ENCODE measurements around the gene ATXN1. TPM values are rescaled to one million over a fixed set of nuclear protein-coding genes. Genes with fewer than 3 reads are reported as not detected.

Gene ATXN1
- total and polyA plus RNA-seq, 2 of the 8 experiments (the other 6 are each of a cell fraction or from before 2014, with no cell fraction given), result 1.6 to 4.0 TPM

GRCh38 chr6:16754876-16755275, 6.4 kb downstream of the ATXN1 start:
- Histone ChIP-seq H4K5ac (ENCODE audit: insufficient read length, low read depth, low read length) (no peak overlapping the region), H3K9me3 (ENCODE audit: insufficient read depth in 2 of 2, low read depth in 1 of 2, low read length in 1 of 2) (no peaks in the 10 kb centered on the region), H2BK12ac (ENCODE audit: low read depth, low read length) (no peak overlapping the region), H3K36me3 (ENCODE audit: control insufficient read depth in 2 of 4, insufficient read depth in 4 of 4, low read length in 3 of 4) (no peaks in the 10 kb centered on the region), H2BK20ac (ENCODE audit: low read length) (no peak overlapping the region), H2BK15ac (ENCODE audit: low read length) (no peak overlapping the region), H2BK5ac (ENCODE audit: low read depth, low read length) (no peak overlapping the region), H3K9ac (replicated peaks in 1 of 4; ENCODE audit: extremely low read depth in 1 of 4, low read depth in 3 of 4, low read length in 3 of 4) (no peak overlapping the region), H4K8ac (ENCODE audit: extremely low read depth, insufficient read depth, low read length) (no peak overlapping the region), H3K4me2 (ENCODE audit: insufficient read depth in 1 of 2, low read depth in 2 of 2, low read length in 2 of 2) (no peak overlapping the region), H3K23ac (ENCODE audit: insufficient read length) (no peak overlapping the region), H3K79me1 (ENCODE audit: low read depth, low read length) (no peaks in the 10 kb centered on the region), H3K79me2 (ENCODE audit: control insufficient read depth in 1 of 2, insufficient read depth in 2 of 2, low read length in 2 of 2) (no peaks in the 10 kb centered on the region), H3K4me1 (replicated peaks in 1 of 4; ENCODE audit: control insufficient read depth in 3 of 4, insufficient read depth in 4 of 4, low read length in 3 of 4) (peaks cover 7 to 15% (median 10%) of the 10 kb centered on the region in 4 experiments; a peak in 6 of 7 replicates), H3K14ac (ENCODE audit: insufficient read length) (no peak overlapping the region), H2BK120ac (replicated peaks; ENCODE audit: low read depth, low read length) (no peak overlapping the region), H2AK5ac (ENCODE audit: low read depth, low read length) (no peak overlapping the region), H3K18ac (ENCODE audit: extremely low read depth, low read length) (no peak overlapping the region), H4K20me1 (replicated peaks in 1 of 2; ENCODE audit: control insufficient read depth in 1 of 2, insufficient read depth in 2 of 2, low read length in 2 of 2) (no peaks in the 10 kb centered on the region), H4K91ac (replicated peaks; ENCODE audit: insufficient read length, low read length) (no peak overlapping the region), H3K23me2 (ENCODE audit: low read depth, low read length) (no peaks in the 10 kb centered on the region; the same call in 1 of the 2 replicates), H3K27ac (ENCODE audit: low read depth, low read length) (no peak overlapping the region), H3K4ac (replicated peaks; ENCODE audit: insufficient read length, low read depth, low read length) (no peak overlapping the region), H3K56ac (replicated peaks; ENCODE audit: insufficient read length, low read depth, low read length) (no peak overlapping the region), H3K27me3 (replicated peaks in 1 of 4; ENCODE audit: control insufficient read depth in 3 of 4, extremely low read depth in 1 of 4, insufficient read depth in 3 of 4, low read length in 3 of 4) (peaks cover 1 to 12% (median 8%) of the 10 kb centered on the region in 4 experiments; a peak in 6 of 7 replicates), H2AFZ (ENCODE audit: low read length) (no peak overlapping the region), H3K4me3 (ENCODE audit: extremely low read depth in 1 of 4, insufficient read depth in 2 of 4, low read depth in 3 of 4, low read length in 4 of 4) (no peak overlapping the region)
- CTCF ChIA-PET (ENCODE audit: partially characterized antibody), result interaction anchor here (1.0 to 1.6 kb wide), 4 partner anchors 9 to 469 kb away, joined by 3 to 6 read pairs (median 4); no protein-coding TSS in a partner anchor
- DNase-seq (ENCODE audit: low read depth in 1 of 2, low spot score in 2 of 2) (no peak), FAIRE-seq (no peak)
- POLR2A ChIA-PET (ENCODE audit: partially characterized antibody), result interaction anchor here (1.2 to 1.4 kb wide), 2 partner anchors 7 to 10 kb away, joined by 3 to 4 read pairs; no protein-coding TSS in a partner anchor
- TF ChIP-seq TCF12 (IDR thresholded peaks at IDR 0.05; ENCODE audit: low read depth, low read length), result no peak
